Osteocyte (in vitro differentiated cells): ENCODE data around the gene EPB42. TPM values are rescaled to one million over a fixed set of nuclear protein-coding genes. Genes with fewer than 3 reads are reported as not detected.
"Not testable (repeated sequence)": the region's sequence is repeated elsewhere in the genome, so short reads cannot be mapped to it uniquely, and the experiment has no call there.

Experiments
- DNase-seq: peaks from one replicate; pipeline ENCODE4 v3.0.0; 2021; ENCODE audit warnings: mixed read lengths; ENCODE audit not compliant: unreplicated experiment; ENCODE audit errors: extremely low spot score
- H3K27ac Mint-ChIP-seq: one replicate; pipeline ENCODE4 v1.8.0; 2021; ENCODE audit warnings: mild to moderate bottlenecking, mixed read lengths; ENCODE audit not compliant: unreplicated experiment
- H3K27me3 Mint-ChIP-seq: one replicate; pipeline ENCODE4 v1.8.0; 2021; ENCODE audit warnings: mixed read lengths; ENCODE audit not compliant: unreplicated experiment
- H3K36me3 Mint-ChIP-seq: one replicate; pipeline ENCODE4 v1.8.0; 2021; ENCODE audit warnings: mixed read lengths; ENCODE audit not compliant: unreplicated experiment
- H3K4me1 Mint-ChIP-seq: one replicate; pipeline ENCODE4 v1.8.0; 2021; ENCODE audit warnings: mixed read lengths; ENCODE audit not compliant: unreplicated experiment
- H3K4me3 Mint-ChIP-seq: one replicate; pipeline ENCODE4 v1.8.0; 2021; ENCODE audit warnings: mild to moderate bottlenecking, moderate library complexity, mixed read lengths; ENCODE audit not compliant: unreplicated experiment
- H3K9me3 Mint-ChIP-seq: one replicate; pipeline ENCODE4 v1.8.0; 2021; ENCODE audit warnings: mixed read lengths; ENCODE audit not compliant: unreplicated experiment
- total RNA-seq: library from RNA; stranded (reverse); gene quantifications from 2 replicates; pipeline ENCODE4 v1.2.1, GENCODE V29; 2021
- TF ChIP-seq, protein P1 (sequence below): fragments of 200-600 bp; sonication (generic); IDR thresholded peaks from 2 replicates; pipeline ENCODE4 v1.5.0; 2021; ENCODE audit warnings: antibody characterized with exemption, mild to moderate bottlenecking, moderate library complexity

Gene EPB42
- total RNA-seq, 1 donor from 2014 or later: not detected

DNA sequence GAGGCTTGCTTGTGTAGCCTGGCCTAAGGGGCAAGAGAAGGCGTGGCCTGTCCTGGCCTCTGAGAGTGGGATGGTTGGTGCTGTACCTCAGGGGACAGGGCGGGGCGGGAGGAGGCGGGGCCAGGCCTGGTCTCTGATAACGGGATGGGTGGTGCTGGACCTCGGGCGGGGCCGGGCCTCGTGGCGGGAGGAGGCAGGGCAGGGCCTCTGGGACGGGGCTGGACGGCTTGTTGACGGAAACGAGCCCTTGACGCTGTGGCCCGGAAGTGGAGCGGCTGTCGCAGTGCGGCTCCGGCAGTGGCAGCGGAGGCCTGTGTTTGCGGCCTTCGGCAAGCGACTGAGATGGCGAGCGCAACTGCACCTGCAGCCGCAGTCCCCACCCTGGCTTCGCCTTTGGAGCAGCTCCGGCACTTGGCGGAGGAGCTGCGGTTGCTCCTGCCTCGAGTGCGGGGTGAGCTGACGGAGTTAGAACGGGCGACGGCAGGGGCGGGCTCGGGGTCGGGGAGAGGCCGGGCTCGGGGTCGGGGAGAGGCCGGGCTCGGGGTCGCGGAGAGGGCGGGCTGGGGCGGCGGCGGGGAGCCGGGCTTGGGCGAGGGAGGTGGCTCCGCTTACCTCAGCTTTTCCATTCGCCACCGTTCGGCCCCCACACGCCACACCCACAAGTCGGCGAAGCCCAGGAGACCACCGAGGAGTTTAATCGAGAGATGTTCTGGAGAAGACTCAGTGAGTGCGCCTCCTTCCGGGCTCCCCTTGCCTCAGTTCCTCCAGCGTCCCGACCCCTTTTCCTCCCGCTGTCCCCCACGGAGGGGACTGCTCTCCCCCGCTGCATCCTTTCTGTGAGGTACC lies 35.4 kb downstream of the EPB42 start, which contains the start of gene CCNDBP1:
Gene CCNDBP1, plus strand, starts transcription at position 247 of the 846 bp plus-strand sequence. Its CDS starts 96 bp downstream, at position 343.
- H3K4me1 Mint-ChIP-seq: peaks cover 15% of the 10 kb centered on the region
- no peaks in the 10 kb centered on the region for H3K9me3 Mint-ChIP-seq
- H3K4me3 Mint-ChIP-seq: peak within 1 kb of the TSS; percentile 91
- TF ChIP-seq, protein P1, sequence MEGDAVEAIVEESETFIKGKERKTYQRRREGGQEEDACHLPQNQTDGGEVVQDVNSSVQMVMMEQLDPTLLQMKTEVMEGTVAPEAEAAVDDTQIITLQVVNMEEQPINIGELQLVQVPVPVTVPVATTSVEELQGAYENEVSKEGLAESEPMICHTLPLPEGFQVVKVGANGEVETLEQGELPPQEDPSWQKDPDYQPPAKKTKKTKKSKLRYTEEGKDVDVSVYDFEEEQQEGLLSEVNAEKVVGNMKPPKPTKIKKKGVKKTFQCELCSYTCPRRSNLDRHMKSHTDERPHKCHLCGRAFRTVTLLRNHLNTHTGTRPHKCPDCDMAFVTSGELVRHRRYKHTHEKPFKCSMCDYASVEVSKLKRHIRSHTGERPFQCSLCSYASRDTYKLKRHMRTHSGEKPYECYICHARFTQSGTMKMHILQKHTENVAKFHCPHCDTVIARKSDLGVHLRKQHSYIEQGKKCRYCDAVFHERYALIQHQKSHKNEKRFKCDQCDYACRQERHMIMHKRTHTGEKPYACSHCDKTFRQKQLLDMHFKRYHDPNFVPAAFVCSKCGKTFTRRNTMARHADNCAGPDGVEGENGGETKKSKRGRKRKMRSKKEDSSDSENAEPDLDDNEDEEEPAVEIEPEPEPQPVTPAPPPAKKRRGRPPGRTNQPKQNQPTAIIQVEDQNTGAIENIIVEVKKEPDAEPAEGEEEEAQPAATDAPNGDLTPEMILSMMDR: peak; percentile 65
- peak; percentile 91 for DNase-seq
- peak within 1 kb of the TSS; percentile 85 for H3K27ac Mint-ChIP-seq
- H3K27me3 Mint-ChIP-seq: no peaks in the 10 kb centered on the region
- peaks cover 13% of the 10 kb centered on the region for H3K36me3 Mint-ChIP-seq

DNA sequence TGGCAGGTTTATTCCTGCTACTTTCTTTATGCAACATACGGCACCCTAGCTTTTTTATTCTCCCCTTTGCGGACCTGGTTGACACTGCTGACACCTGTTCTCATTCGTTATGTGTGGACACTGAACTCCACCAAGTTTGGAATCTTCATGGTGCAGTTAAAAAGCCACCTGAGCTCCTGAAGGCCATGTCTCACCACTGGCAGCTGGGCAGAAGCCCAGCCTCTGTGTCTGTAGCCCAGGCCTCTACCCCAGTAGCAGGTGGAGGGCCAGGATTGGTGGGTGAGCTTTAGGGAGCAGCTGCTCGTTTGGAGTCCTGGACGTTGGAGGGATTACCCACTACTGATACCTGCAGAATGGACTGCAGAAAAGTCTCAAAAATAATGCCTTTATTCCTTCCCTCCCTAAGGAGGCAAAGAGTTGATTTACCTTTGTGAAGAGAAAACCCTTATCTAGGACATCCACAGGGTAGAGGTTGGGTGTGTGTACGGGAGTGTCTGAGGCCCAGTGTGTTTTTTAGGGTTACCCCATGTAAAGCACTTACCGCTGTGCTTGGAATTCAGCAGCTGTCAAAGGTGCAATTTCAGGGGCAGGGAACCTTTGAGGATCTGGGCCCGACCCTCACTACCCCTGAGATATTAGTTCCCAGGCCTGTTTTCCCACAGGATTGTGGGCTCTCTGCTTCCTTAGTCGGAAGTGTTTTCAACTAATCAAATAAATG lies 36.3 kb downstream of the EPB42 start:
- TF ChIP-seq, protein P1: no peak
- Mint-ChIP-seq H3K27me3 (no peaks in the 10 kb centered on the region), H3K4me3 (peak overlapping the region; percentile 91), H3K36me3 (peaks cover 12% of the 10 kb centered on the region), H3K9me3 (no peaks in the 10 kb centered on the region), H3K4me1 (peaks cover 15% of the 10 kb centered on the region), H3K27ac (peak overlapping the region; percentile 85)
- no peak for DNase-seq

DNA sequence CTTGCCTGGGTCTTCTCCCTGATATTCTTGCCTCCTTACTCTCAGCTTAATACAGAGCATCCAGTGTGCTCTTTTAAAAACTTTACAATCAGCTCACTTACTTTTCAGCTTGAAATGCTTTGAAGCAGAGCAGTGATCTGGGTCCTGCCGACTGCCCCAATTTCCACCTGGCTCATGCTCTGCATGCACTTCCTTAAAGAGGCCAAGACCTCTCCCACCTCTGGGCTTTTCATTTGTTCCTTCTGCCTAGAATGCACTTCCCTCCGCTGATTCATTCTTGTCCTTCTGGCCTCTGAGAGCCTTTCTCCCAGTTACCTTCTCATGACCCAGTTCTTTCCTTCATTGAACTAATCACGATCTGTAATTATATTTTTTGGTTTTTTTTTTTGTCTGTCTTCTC lies 37.5 kb downstream of the EPB42 start:
- H3K4me3 Mint-ChIP-seq: no peak overlapping the region
- DNase-seq: no peak
- TF ChIP-seq, protein P1: no peak
- peaks cover 15% of the 10 kb centered on the region for H3K4me1 Mint-ChIP-seq
- no peaks in the 10 kb centered on the region for H3K9me3 Mint-ChIP-seq
- H3K27ac Mint-ChIP-seq: no peak overlapping the region
- peaks cover 8% of the 10 kb centered on the region for H3K36me3 Mint-ChIP-seq
- H3K27me3 Mint-ChIP-seq: no peaks in the 10 kb centered on the region

DNA sequence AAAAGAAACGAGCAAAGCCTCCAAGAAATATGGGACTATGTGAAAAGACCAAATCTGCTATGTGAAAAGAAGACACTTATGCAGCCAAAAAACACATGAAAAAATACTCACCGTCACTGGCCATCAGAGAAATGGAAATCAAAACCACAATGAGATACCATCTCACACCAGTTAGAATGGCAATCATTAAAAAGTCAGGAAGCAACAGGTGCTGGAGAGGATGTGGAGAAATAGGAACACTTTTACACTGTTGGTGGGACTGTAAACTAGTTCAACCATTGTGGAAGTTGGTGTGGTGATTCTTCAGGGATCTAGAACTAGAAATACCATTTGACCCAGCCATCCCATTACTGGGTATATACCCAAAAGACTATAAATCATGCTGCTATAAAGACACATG lies 43.7 kb downstream of the EPB42 start:
- H3K4me1 Mint-ChIP-seq, H3K27me3 Mint-ChIP-seq, H3K27ac Mint-ChIP-seq, H3K4me3 Mint-ChIP-seq, DNase-seq, H3K9me3 Mint-ChIP-seq: not testable (repeated sequence)
- peaks cover 30% of the 10 kb centered on the region for H3K36me3 Mint-ChIP-seq

DNA sequence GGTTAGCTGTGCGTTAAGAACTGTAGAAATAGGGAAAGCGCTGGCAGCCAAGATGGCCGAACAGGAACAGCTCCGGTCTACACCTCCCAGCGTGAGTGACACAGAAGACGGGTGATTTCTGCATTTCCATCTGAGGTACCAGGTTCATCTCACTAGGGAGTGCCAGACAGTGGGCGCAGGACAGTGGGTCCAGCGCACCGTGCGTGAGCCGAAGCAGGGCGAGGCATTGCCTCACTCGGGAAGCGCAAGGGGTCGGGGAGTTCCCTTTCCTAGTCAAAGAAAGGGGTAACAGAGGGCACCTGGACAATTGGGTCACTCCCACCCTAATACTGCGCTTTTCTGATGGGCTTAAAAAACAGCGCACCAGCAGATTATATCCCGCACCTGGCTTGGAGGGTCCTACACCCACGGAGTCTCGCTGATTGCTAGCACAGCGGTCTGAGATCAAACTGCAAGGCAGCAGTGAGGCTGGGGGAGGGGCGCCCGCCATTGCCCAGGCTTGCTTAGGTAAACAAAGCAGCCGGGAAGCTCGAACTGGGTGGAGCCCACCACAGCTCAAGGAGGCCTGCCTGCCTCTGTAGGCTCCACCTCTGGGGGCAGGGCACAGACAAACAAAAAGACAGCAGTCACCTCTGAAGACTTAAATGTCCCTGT lies 45.0 kb downstream of the EPB42 start:
- H3K27me3 Mint-ChIP-seq, H3K4me3 Mint-ChIP-seq, H3K27ac Mint-ChIP-seq, H3K4me1 Mint-ChIP-seq, H3K9me3 Mint-ChIP-seq, DNase-seq: not testable (repeated sequence)
- peaks cover 30% of the 10 kb centered on the region for H3K36me3 Mint-ChIP-seq
